ENCODE results near the gene GPR155.

- TF ChIP-seq CTCF (IDR thresholded peaks at IDR 0.05) (no peak), REST (IDR thresholded peaks at IDR 0.05; ENCODE audit: insufficient read depth in 1 of 2, low read depth in 2 of 2, low read length in 1 of 2) (no peak), POLR2AphosphoS5 (IDR thresholded peaks at IDR 0.05; ENCODE audit: low read depth, low read length) (no peak), TCF7L2 (IDR thresholded peaks at IDR 0.05; ENCODE audit: low read depth, low read length) (no peak), SIN3A (IDR thresholded peaks at IDR 0.05; ENCODE audit: borderline replicate concordance, insufficient read depth, low read depth, low read length) (no peak)
Measured at GRCh38 chr2:174535083-174535482, 48.3 kb upstream of the GPR155 start.
